HG03060 (cell line): Measurements from ENCODE around the gene GALNT17.

ENCODE experiments used
- ATAC-seq: cut with Tn5 transposase; IDR thresholded peaks from one replicate; pipeline ENCODE4 v1.9.1; 2021; ENCODE audit warnings: low read depth, moderate number of reproducible peaks; ENCODE audit not compliant: unreplicated experiment

The GALNT17 gene

DNA sequence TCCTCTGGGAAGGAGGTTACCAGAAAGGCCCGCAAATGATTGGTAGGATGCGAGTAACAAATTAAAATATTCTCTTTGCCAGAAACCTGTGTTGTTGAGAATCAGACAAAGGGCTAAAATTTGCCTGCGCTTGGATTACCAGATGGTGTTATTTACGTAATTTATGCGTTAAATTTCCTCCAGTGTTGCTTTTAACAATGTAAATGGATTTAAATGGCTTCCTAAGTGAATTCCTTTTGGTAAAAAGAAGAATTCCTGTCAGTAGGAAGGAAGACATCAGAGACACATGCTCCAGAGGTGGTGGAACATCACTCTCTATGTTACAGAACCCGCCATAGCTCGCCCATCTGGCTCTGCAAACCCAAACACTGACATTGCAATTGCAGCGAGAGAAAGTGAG is 520.6 kb downstream of the GALNT17 start:
- no peak for ATAC-seq

DNA sequence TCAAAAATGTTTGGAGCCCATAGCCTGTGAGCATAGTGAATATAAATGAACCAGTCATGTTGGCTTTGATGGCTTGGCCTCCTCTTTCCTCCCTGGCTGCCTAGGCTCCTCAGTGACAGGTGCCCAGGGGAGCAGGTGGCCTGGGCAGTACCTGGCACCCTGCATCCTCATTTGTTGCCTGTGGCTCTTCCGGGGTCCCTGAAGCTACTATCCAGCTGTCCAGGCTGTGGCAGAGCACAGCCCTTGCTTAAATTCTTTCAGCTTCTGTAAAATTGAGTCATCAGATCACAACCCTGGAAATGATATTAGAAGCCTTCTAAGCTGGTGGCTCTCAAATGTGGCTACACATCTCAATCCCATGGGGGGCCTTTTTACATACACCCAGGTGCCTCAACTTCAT is 525.4 kb downstream of the GALNT17 start:
- ATAC-seq, result no peak

GRCh38 chr7:71659622-71660021 is 527.7 kb downstream of the GALNT17 start:
- ATAC-seq, result no peak

- ATAC-seq, result no peak
Observed at GRCh38 chr7:71661671-71662224, 529.8 kb downstream of the GALNT17 start.

DNA sequence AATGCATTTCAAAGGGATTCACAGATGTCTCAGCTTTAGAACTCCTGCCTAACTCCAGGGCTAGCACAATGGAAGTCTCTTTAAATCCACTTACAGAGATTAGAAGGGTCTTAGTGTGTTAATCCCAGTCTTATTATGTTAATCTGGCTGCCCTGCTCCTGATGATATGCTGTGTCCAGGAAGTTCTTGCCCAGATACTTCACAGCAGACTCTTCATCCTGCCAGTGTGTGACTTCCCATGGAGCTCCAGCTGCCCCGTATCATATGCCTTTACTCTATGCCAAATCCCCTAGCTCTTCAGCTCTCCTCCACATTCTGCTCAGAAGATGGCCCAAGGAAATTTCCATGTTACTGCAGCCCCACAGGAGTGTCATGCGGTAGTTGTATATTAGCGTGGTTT is 533.8 kb downstream of the GALNT17 start:
- no peak for ATAC-seq

- ATAC-seq, result no peak
Observed at GRCh38 chr7:71668572-71668971, 536.6 kb downstream of the GALNT17 start.

DNA sequence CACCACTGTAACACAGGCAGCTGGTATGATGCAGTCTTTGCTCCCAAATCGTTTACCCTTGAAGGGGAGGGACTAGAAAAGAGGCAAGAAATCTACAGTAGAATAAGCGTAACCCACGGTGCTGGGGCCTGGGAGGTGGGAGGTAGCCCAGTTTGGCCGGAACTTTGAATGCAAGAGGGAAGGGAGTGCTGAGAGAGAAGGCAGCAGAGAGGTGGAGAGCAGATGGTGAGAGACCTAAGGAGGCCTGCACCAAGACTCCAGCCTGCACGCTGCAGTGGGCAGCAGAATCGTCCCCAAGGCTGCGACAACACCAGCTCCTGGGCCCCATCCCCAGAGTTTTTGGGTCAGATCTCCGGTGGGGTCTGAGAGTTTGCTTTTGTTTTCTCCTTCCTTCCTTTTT is 547.5 kb downstream of the GALNT17 start:
- no peak for ATAC-seq

DNA sequence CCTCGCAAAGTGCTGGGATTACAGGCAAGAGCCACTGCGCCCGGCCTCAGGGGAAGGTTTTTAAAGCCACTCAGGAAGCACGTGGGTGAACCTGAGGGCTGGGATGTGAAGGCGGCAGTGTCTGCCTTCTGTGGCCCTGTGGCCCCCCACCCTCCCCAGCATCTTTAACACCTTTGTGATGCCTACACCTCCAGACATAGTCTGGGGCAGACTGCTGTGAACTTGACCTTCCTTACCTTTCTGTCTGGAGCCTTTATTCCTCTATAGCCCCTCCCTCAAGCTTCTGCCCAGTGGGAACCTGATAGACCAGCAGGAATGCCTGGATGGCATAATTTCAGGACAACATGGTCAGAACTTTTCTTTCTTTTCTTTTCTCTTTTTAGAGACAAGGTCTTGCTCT is 550.2 kb downstream of the GALNT17 start:
- no peak for ATAC-seq

GRCh38 chr7:71682841-71683781 is 551.2 kb downstream of the GALNT17 start:
- no peak for ATAC-seq

GRCh38 chr7:71687286-71687685 is 555.3 kb downstream of the GALNT17 start:
- ATAC-seq, result no peak

GRCh38 chr7:71687831-71688599 is 556.1 kb downstream of the GALNT17 start:
- no peak for ATAC-seq

GRCh38 chr7:71691538-71691937 is 559.6 kb downstream of the GALNT17 start:
- no peak for ATAC-seq

DNA sequence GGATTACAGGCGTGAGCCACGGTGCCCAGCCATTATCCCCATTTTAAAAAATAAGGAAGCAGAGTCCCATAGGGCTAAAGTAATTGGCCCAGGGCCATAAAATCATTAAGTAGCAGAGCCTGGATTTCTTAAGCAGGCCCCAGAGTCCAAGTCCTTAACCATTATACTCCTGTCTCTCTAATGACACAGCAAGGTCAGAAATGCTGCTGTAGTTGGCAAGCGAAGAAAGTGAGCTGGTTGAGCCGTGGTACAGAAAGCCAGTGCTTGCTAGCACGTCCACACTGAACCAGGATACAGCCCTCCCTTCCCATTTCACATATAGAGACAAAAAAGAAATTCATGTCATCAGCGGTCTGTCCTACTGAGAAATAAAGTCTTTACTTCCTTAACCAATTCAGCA is 562.7 kb downstream of the GALNT17 start:
- ATAC-seq, result no peak

GRCh38 chr7:71695186-71695585 is 563.2 kb downstream of the GALNT17 start:
- no peak for ATAC-seq

GRCh38 chr7:71696511-71696910 is 564.6 kb downstream of the GALNT17 start:
- no peak for ATAC-seq

GRCh38 chr7:71697400-71697799 is 565.5 kb downstream of the GALNT17 start:
- ATAC-seq, result no peak

DNA sequence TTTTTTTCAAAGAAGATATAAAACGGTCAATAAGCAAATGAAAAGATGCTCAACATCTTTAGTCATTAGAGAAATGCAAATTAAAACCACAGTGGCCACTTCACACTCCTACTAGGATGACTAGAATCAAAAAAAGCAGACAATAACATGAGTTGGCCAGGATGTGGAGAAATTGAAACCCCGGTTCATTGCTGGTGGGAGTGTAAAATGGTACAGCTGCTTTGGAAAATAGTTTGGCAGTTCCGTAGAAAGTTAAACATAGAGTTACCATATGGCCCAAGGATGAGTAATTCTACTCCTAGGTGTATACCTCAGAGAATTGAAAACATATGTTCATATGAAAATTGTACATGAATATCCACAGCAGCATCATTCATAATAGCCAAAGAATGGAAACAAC is 573.3 kb downstream of the GALNT17 start:
- no peak for ATAC-seq

- ATAC-seq, result no peak
Observed at GRCh38 chr7:71705901-71706596, 574.1 kb downstream of the GALNT17 start.

GRCh38 chr7:71706597-71706975 is 574.6 kb downstream of the GALNT17 start:
- ATAC-seq, result no peak

GRCh38 chr7:71707041-71707440 is 575.1 kb downstream of the GALNT17 start:
- no peak for ATAC-seq

- no peak for ATAC-seq
Observed at GRCh38 chr7:71708710-71709109, 576.8 kb downstream of the GALNT17 start.
